HepG2 (cell line): ENCODE measurements around the gene MGMT. TPM values are rescaled to one million over a fixed set of nuclear protein-coding genes. Genes with fewer than 3 reads are reported as not detected.

Source experiments
- HNRNPK ChIP-seq: fragments of 200-400 bp; formaldehyde crosslinking; IDR thresholded peaks from 2 replicates; pipeline ENCODE4 v1.6.1; 2018; ENCODE audit warnings: low read length, low read depth, moderate library complexity, mild to moderate bottlenecking; ENCODE audit not compliant: poor library complexity, severe bottlenecking
- HOXD1 ChIP-seq: sonication (generic); formaldehyde crosslinking; IDR thresholded peaks from 2 replicates; pipeline ENCODE4 v1.5.0; 2020; ENCODE audit warnings: missing genetic modification reagents
- NR2F2 ChIP-seq: IDR thresholded peaks from 2 replicates; pipeline ENCODE4 v1.6.1; 2012; ENCODE audit warnings: low read depth, inconsistent platforms, borderline replicate concordance
- PATZ1 ChIP-seq: sonication (generic); formaldehyde crosslinking; IDR thresholded peaks from 2 replicates; pipeline ENCODE4 v1.4.0; 2020; ENCODE audit warnings: missing genetic modification reagents
- PRPF4 ChIP-seq: fragments of 200-400 bp; formaldehyde crosslinking; IDR thresholded peaks from 2 replicates; pipeline ENCODE4 v1.6.1; 2016; ENCODE audit warnings: low read length, low read depth; ENCODE audit not compliant: poor library complexity, severe bottlenecking
- SRSF1 ChIP-seq: fragments of 200-400 bp; formaldehyde crosslinking; optimal IDR thresholded peaks from 2 replicates; pipeline ENCODE3; 2017; ENCODE audit warnings: mild to moderate bottlenecking, low read depth, low read length, moderate library complexity
- TFAP4 ChIP-seq: sonication (generic); IDR thresholded peaks from 2 replicates; pipeline ENCODE4 v1.6.1; 2016; ENCODE audit warnings: low read depth, borderline replicate concordance
- ZNF318 ChIP-seq: sonication (generic); formaldehyde crosslinking; IDR thresholded peaks from 2 replicates; pipeline ENCODE4 v1.4.0; 2020; ENCODE audit warnings: mild to moderate bottlenecking, missing genetic modification reagents
- ZNF609 ChIP-seq: sonication (generic); formaldehyde crosslinking; IDR thresholded peaks from 2 replicates; pipeline ENCODE4 v1.4.0; 2020; ENCODE audit warnings: mild to moderate bottlenecking, missing genetic modification reagents, borderline replicate concordance
- ZNF704 ChIP-seq: sonication (generic); formaldehyde crosslinking; IDR thresholded peaks from 2 replicates; pipeline ENCODE4 v1.8.1; 2023; ENCODE audit warnings: mild to moderate bottlenecking, inconsistent platforms, moderate library complexity, missing genetic modification reagents, borderline replicate concordance
- polyA plus RNA-seq, 8 experiments: library from polyadenylated mRNA; depleted of rRNA in 3 of 8; stranded (reverse) in 7 of 8; unstranded in 1 of 8; fragments of >200 nt; fragmentation: Illumina TruSeq in 4 of 8; extraction: Trizol in 4 of 8; gene quantifications; 2 replicates each; pipeline versions ENCODE4 v1.2.1 to v1.2.3, GENCODE V29; 2011 to 2016; ENCODE audit warnings: low read depth in 4 of 8, missing spikeins in 1 of 8, mixed read lengths in 1 of 8; ENCODE audit not compliant: insufficient read depth in 1 of 8
- total RNA-seq, 5 experiments: library from RNA; depleted of rRNA; stranded (reverse); fragments of >200 nt; fragmentation: Illumina TruSeq; extraction: Trizol; gene quantifications; 2 replicates each; pipeline ENCODE4 v1.2.3, GENCODE V29; 2016; ENCODE audit warnings: low read depth in 1 of 5

Gene MGMT
- total and polyA plus RNA-seq, 2 of the 13 experiments (the other 11 are each of a cell fraction or from before 2014, with no cell fraction given) = 12.0 to 19.5 TPM

- TF ChIP-seq ZNF318 (CRISPR knock-in tag) = no peak
- peak; percentile 70; the same call in 1 of the 2 replicates for TF ChIP-seq NR2F2
- no peak for TF ChIP-seq ZNF704 (CRISPR knock-in tag)
- peak; percentile 86 for TF ChIP-seq ZNF609 (CRISPR knock-in tag)
- no peak for TF ChIP-seq HOXD1 (CRISPR knock-in tag)
- no peak for TF ChIP-seq SRSF1
- TF ChIP-seq HNRNPK = no peak
- TF ChIP-seq PRPF4 = no peak
- peak; percentile 57; the same call in 1 of the 2 replicates for TF ChIP-seq TFAP4
- peak; percentile 50; the same call in 1 of the 2 replicates for TF ChIP-seq PATZ1 (CRISPR knock-in tag)
These were observed 4.7 kb upstream of the MGMT start (continued) for GRCh38 chr10:129462257-129462795.
